ENCODE data around the gene TMEM169.
A peak's percentile ranks its signal among the peaks of the same experiment; 100 is the strongest.

Gene TMEM169

GRCh38 chr2:216103213-216103612 lies 21.5 kb downstream of the TMEM169 start:
- DNase-seq (ENCODE audit: low read depth in 2 of 2, low spot score in 1 of 2) = no peak

- DNase-seq (ENCODE audit: low read depth in 2 of 2, low spot score in 1 of 2) = no peak
Observed at GRCh38 chr2:216104691-216105090, 23.0 kb downstream of the TMEM169 start.

GRCh38 chr2:216107320-216107719 lies 25.6 kb downstream of the TMEM169 start:
- DNase-seq (ENCODE audit: low read depth in 2 of 2, low spot score in 1 of 2) = no peak

GRCh38 chr2:216107760-216108159 lies 26.0 kb downstream of the TMEM169 start:
- DNase-seq (ENCODE audit: low read depth in 2 of 2, low spot score in 1 of 2) = no peak

- DNase-seq (ENCODE audit: low read depth in 2 of 2, low spot score in 1 of 2) = no peak
Observed at GRCh38 chr2:216108310-216108966, 26.7 kb downstream of the TMEM169 start.

GRCh38 chr2:216108967-216109921 lies 27.5 kb downstream of the TMEM169 start, which contains the start of gene XRCC5:
Gene XRCC5 (plus strand): TSS chr2:216109348. CDS start chr2:216109437, 89 bp downstream.
- peak; percentile 97 to 98 for DNase-seq (ENCODE audit: low read depth in 2 of 2, low spot score in 1 of 2)

- no peak for DNase-seq (ENCODE audit: low read depth in 2 of 2, low spot score in 1 of 2)
Observed at GRCh38 chr2:216109962-216110614, 28.4 kb downstream of the TMEM169 start.

GRCh38 chr2:216110620-216111019 lies 28.9 kb downstream of the TMEM169 start:
- no peak for DNase-seq (ENCODE audit: low read depth in 2 of 2, low spot score in 1 of 2)

- DNase-seq (ENCODE audit: low read depth in 2 of 2, low spot score in 1 of 2) = no peak
Observed at GRCh38 chr2:216111122-216111521, 29.4 kb downstream of the TMEM169 start.

GRCh38 chr2:216112926-216113325 lies 31.2 kb downstream of the TMEM169 start:
- DNase-seq (ENCODE audit: low read depth in 2 of 2, low spot score in 1 of 2) = no peak

GRCh38 chr2:216113572-216113971 lies 31.9 kb downstream of the TMEM169 start:
- no peak for DNase-seq (ENCODE audit: low read depth in 2 of 2, low spot score in 1 of 2)

- DNase-seq (ENCODE audit: low read depth in 2 of 2, low spot score in 1 of 2) = no peak
Observed at GRCh38 chr2:216114382-216114713, 32.6 kb downstream of the TMEM169 start.

GRCh38 chr2:216114714-216115531 lies 33.2 kb downstream of the TMEM169 start:
- DNase-seq (ENCODE audit: low read depth in 2 of 2, low spot score in 1 of 2) = peak; percentile 92 to 95

- no peak for DNase-seq (ENCODE audit: low read depth in 2 of 2, low spot score in 1 of 2)
Observed at GRCh38 chr2:216116418-216116817, 34.7 kb downstream of the TMEM169 start.

- no peak for DNase-seq (ENCODE audit: low read depth in 2 of 2, low spot score in 1 of 2)
Observed at GRCh38 chr2:216117561-216118340, 36.0 kb downstream of the TMEM169 start.

GRCh38 chr2:216118474-216118873 lies 36.8 kb downstream of the TMEM169 start:
- no peak for DNase-seq (ENCODE audit: low read depth in 2 of 2, low spot score in 1 of 2)

GRCh38 chr2:216119146-216119545 lies 37.4 kb downstream of the TMEM169 start:
- DNase-seq (ENCODE audit: low read depth in 2 of 2, low spot score in 1 of 2) = no peak

GRCh38 chr2:216119986-216120385 lies 38.3 kb downstream of the TMEM169 start:
- no peak for DNase-seq (ENCODE audit: low read depth in 2 of 2, low spot score in 1 of 2)

- DNase-seq (ENCODE audit: low read depth in 2 of 2, low spot score in 1 of 2) = no peak
Observed at GRCh38 chr2:216121255-216121654, 39.5 kb downstream of the TMEM169 start.

GRCh38 chr2:216126943-216127342 lies 45.2 kb downstream of the TMEM169 start:
- no peak for DNase-seq (ENCODE audit: low read depth in 2 of 2, low spot score in 1 of 2)

Data from stimulated activated CD8-positive, alpha-beta memory T cell treated with anti-CD3 and anti-CD28 coated beads, Interleukin-4, amount 100 ng/mL, for 1 hour (primary cell).